ENCODE data around the gene CDT1.
"Not testable (repeated sequence)": the region's sequence is repeated elsewhere in the genome, so short reads cannot be mapped to it uniquely, and the experiment has no call there.

CDT1 gene

GRCh38 chr16:88768071-88768783 lies 35.4 kb upstream of the CDT1 start:
- in situ Hi-C loops (cut with MboI; ENCODE audit: low sequenced_read_pairs) = no loop called here

GRCh38 chr16:88769617-88770460 lies 33.8 kb upstream of the CDT1 start:
- in situ Hi-C loops (cut with MboI; ENCODE audit: low sequenced_read_pairs) = no loop called here

DNA sequence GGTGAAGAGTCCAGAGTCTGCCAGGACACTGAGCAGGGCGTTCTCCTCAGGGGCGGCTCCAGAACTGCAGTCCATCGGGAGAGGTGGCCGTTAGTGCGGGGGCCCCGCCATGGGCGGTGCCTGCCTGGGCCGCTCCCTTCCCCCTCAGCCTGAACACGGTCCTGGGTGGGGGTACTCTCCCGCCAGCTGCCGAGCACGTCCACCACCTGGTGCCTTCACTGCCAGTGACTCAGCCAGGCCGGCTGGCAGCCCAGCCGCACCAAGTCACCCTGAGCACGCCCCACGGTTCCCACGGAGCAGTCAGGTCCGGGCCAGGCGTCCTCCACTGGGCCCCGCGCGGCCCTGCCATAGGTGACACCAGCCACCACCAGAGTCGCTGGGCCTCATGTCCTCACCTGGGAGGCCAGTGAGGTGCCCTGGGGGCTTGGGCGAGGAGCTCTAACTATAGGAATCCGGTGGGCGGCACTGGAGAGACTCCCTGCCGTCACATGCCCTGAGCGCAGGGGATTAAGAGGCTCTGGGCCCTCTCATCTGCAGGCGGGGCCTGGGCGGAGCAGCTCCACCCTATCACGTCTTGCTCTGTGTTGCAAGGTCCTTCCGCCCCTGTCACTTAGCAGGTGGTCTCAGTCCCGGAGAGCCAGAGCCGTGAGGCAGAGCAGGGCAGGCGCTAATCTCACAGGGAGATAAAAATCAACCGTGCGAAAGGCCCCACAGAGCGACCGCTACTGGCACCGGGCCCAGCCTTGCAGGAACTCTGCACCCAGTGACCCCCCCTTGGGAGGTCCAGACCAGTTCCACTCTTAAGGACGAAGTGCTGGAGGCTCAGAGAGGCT lies 32.9 kb upstream of the CDT1 start:
- in situ Hi-C loops (cut with MboI; ENCODE audit: low sequenced_read_pairs) = no loop called here

GRCh38 chr16:88771294-88771772 lies 32.3 kb upstream of the CDT1 start:
- in situ Hi-C loops (cut with MboI; ENCODE audit: low sequenced_read_pairs) = no loop called here

GRCh38 chr16:88771781-88772180 lies 31.8 kb upstream of the CDT1 start:
- in situ Hi-C loops (cut with MboI; ENCODE audit: low sequenced_read_pairs) = not testable (repeated sequence)

DNA sequence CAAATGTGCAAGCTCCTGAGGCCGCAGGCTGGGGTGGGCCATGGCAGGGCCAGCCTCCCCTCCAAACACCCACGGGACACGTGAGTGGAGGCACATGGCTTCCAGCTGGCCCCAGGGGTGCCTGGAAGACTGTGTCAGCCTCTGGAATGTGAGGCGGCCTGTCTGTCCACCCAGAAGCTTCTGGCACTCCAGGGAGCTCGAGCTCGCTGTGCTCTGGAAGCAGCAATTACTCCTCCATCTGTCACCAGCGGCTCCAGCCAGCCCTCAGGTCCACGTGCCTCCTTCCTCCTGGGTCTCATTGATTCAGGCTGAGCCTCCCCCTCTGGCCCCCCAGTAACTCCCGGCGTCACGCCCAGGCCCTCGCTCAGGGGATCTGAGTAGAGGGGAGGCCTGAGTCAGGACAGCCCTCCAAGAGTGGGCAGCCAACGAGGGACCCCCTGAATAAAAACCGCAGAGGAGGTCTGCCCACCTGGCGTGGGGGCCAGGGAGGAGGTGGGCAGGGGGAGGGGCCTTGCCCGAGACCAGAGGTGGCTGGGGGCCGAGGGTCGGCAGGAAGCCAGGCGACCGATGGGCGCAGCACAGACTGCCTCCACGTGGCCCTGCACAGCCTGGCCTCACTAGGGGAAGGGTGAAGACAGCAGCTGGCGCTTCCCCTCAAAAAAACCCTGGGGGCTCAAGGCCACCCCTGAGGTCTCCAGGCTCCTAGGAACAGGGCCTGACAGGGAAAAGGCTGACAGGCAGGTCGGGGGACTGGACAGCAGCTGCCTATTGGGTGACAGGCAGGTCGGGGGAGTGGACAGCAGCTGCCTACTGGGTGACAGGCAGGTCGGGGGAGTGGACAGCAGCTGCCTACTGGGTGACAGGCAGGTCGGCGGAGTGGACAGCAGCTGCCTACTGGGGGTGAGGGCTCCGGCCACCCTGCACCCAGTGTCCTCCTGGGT lies 30.4 kb upstream of the CDT1 start:
- in situ Hi-C loops (cut with MboI; ENCODE audit: low sequenced_read_pairs) = no loop called here

DNA sequence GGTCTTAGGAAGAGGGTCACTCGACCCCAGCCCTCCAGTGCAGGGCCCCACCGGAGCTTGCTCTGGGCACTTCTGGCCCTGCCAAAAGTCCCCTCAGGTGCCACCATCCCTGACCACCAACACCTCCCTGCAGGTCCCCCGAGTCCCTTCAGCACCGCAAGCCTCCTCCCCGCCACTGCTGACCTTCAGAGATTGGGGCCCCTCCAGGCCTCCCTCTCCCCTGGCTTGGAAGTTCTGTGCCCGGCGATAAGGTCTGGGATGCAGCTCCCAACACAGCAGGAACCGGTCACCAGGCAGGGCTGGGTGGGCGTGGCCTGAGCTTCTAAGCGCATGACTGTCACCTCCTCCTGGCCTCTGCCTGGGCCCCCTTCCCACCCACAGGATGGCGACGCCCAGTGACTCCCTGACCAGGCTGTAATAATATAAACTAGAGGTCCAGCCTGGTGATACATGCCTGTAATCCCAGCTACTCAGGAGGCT lies 29.7 kb upstream of the CDT1 start:
- in situ Hi-C loops (cut with MboI; ENCODE audit: low sequenced_read_pairs) = no loop called here

- in situ Hi-C loops (cut with MboI; ENCODE audit: low sequenced_read_pairs) = no loop called here
Observed at GRCh38 chr16:88774544-88775393, 28.8 kb upstream of the CDT1 start.

GRCh38 chr16:88775825-88776224 lies 27.8 kb upstream of the CDT1 start:
- in situ Hi-C loops (cut with MboI; ENCODE audit: low sequenced_read_pairs) = no loop called here

DNA sequence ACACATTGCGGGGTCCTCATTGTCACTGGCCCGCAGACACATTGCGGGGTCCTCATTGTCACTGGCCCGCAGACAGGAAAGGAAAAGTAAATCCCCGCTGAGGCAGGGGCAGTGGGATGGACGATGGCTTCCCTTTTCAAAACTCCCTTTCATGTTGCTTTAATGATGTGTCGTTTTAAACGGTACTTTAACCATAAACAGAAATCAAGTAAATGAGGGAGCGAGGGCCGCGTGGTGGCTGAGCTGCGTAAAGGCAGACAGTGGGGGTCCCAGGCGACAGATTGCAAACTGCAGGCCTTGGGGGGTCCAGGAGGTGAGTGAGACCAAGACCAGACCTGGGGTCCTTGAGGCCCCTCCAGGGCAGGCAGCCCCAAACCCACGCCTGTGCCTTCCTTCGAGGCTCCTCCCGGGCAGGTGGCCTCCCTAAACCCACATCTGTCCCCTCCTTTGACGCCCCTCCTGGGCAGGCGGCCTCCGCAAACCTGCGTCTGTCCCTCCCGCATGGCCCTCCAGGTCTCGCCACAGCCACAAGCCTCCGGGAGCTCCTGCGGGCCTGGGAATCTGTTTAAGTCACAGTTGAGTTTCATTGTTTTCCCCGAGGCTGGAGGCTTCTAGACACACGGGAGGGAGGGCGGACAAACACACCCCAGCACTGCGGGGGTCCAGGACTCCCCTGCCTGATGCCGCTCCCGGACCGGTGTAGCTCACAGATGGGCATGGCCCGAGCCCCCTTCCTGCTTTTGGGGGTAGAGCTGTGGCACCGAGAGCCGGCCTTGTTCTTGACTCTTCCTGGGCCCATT lies 25.9 kb upstream of the CDT1 start:
- in situ Hi-C loops (cut with MboI; ENCODE audit: low sequenced_read_pairs) = no loop called here

DNA sequence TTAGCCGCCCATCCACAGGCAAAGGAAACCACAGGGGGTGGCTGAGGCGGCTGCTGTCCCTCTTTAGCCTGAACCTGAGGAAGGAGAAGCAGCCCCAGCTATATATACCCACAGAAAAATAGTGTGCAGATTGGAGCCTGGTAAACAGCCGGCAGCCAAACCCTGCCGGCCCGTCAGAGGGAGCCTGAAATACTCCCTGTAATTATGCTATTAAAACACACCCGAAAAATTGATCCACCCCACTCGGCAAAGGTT lies 25.4 kb upstream of the CDT1 start:
- in situ Hi-C loops (cut with MboI; ENCODE audit: low sequenced_read_pairs) = no loop called here

GRCh38 chr16:88778541-88779065 lies 25.0 kb upstream of the CDT1 start:
- in situ Hi-C loops (cut with MboI; ENCODE audit: low sequenced_read_pairs) = no loop called here

DNA sequence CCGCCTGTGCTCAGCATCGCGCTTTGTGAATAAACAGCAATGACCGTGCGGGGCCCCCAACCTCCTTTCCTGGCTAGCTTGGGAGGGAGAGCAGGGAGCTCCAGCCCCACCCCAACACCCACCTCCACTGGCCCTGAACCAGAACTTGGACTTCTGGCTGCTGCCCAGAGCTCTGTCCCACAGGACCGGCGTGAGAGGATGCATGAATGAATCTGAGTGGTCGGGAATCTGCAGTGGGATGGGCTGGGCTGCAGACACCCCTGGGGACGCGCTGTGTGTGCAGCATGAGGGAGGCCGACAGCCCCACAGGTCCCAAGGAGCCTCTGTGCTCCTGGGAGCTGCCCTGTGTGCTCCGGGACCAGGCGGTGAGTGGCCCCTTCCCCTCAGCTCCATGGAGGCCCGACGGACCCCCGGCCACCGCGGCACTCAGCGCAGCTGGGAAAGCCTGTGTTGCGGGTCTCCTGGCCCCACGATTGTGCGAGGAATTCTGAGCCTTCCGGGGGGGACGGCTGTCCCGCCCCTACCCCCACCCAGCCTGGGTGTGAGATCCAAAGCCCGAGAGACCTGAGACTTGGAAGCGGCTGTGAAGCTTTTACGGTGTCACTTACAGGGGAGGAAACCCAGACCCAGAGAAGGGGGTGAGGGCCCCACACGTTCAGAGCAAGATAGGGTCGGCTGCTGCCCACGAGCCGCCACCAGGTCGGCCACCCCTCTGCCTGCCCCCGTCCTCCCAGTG lies 24.0 kb upstream of the CDT1 start:
- in situ Hi-C loops (cut with MboI; ENCODE audit: low sequenced_read_pairs) = no loop called here

DNA sequence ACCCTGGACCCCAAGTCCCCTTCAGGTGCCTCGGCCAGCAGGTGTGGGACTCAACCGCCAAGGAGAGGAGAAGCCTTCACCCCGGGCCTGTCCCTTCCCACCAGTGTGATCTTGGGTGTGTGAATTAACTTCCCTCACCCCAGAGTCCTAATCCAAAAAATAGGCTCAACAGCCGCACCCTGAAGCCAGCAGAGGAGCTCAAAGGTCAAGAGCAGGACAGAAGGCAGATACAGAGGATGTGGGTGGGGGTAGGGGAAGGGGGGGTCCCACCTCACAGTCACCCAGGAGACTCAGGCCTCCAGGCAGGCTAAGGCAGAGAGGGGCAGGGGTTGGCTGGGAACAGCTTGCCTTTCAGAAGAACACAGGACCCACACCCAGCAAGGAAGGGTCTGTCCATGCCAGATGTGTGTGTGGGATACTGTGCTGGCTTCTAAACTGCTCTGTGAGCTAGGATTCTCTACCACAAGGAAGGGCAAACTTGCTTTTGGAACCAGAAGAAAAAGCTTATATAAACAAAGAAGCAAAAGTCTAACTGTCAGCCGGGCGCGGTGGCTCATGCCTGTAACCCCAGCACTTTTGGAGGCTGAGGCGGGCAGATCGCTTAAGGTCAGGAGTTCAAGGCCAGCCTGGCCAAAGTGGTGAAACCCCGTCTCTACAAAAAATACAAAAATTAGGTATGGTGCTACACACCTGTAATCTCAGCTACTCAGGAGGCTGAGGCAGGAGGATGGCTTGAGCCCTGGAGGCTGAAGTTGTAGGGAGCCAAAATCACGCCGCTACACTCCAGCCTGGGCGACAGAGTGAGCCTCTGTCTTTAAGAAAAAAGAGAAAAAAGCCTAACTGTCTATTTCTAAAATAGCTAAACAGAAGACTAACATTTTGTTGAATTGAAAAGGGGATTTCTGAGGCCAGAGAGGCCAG lies 23.2 kb upstream of the CDT1 start:
- in situ Hi-C loops (cut with MboI; ENCODE audit: low sequenced_read_pairs) = no loop called here

- in situ Hi-C loops (cut with MboI; ENCODE audit: low sequenced_read_pairs) = no loop called here
Observed at GRCh38 chr16:88781140-88782077, 22.2 kb upstream of the CDT1 start.

All from hTERT RPE-1 (cell line).